Right atrium auricular region (tissue), 2 donors: ENCODE results near the gene HS3ST4. TPM values are rescaled to one million over a fixed set of nuclear protein-coding genes. Genes with fewer than 3 reads are reported as not detected.
A peak's percentile ranks its signal among the peaks of the same experiment; 100 is the strongest.

Experiments
- DNase-seq: peaks from one replicate; pipeline ENCODE4 v3.0.0-alpha.2; 2019; ENCODE audit warnings: low spot score
- H3K27ac ChIP-seq, 2 donors: fragments of 200-600 bp; sonication (generic); 1 replicate in 1 of 2; 2 replicates in 1 of 2; pipeline ENCODE4 v1.5.1; 2016 to 2019
- H3K27me3 ChIP-seq, 2 donors: fragments of 200-600 bp; sonication (generic); one replicate each; pipeline versions ENCODE4 v1.5.1 to v1.6.0; 2017 to 2019
- H3K36me3 ChIP-seq: fragments of 200-600 bp; sonication (generic); one replicate; pipeline ENCODE4 v1.5.1; 2016
- H3K4me1 ChIP-seq, 2 donors: fragments of 200-600 bp; sonication (generic); one replicate each; pipeline versions ENCODE4 v1.5.1 to v1.6.0; 2017 to 2019
- H3K4me3 ChIP-seq, 2 donors: fragments of 200-600 bp; sonication (generic); 1 replicate in 1 of 2; 2 replicates in 1 of 2; pipeline ENCODE4 v1.5.1; 2017 to 2019; ENCODE audit warnings: mild to moderate bottlenecking in 1 of 2, moderate library complexity in 1 of 2
- H3K9me3 ChIP-seq, 2 donors: fragments of 200-600 bp; sonication (generic); one replicate each; pipeline ENCODE4 v1.5.1; 2019
- CTCF ChIP-seq, 2 donors: fragments of 200-600 bp; sonication (generic); IDR thresholded peaks; one replicate each; pipeline ENCODE4 v1.5.1; 2019; ENCODE audit warnings: antibody characterized with exemption in 2 of 2
- total RNA-seq, 2 donors: library from RNA; depleted of rRNA; stranded (reverse); fragments of >200 nt; gene quantifications; one replicate each; pipeline ENCODE4 v1.1.0, GENCODE V29; 2016

The HS3ST4 gene
- total RNA-seq, 2 donors from 2014 or later, result not detected

- DNase-seq, result no peak
- no peaks in the 10 kb centered on the region for H3K36me3 ChIP-seq
- TF ChIP-seq CTCF (IDR thresholded peaks at IDR 0.05), result no peak
- H3K27me3 ChIP-seq, result peaks cover 10 to 11% of the 10 kb centered on the region in 2 donors
- H3K4me1 ChIP-seq, result peaks cover 0 to 18% of the 10 kb centered on the region in 2 donors
- no peak overlapping the region for H3K4me3 ChIP-seq
- no peaks in the 10 kb centered on the region for H3K9me3 ChIP-seq
- H3K27ac ChIP-seq, result no peak overlapping the region
Observed at GRCh38 chr16:25689137-25689836, 2.5 kb upstream of the HS3ST4 start.

- no peak for DNase-seq
- peaks cover 10 to 11% of the 10 kb centered on the region in 2 donors for H3K27me3 ChIP-seq
Observed at GRCh38 chr16:25690552-25691143, 1.1 kb upstream of the HS3ST4 start.

GRCh38 chr16:25692351-25692741 lies 587 bp downstream of the HS3ST4 start:
- Histone ChIP-seq H3K27ac (no peak overlapping the region), H3K36me3 (no peaks in the 10 kb centered on the region), H3K4me3 (peak overlapping the region in 1 of 2 donors; percentile 32), H3K9me3 (no peaks in the 10 kb centered on the region), H3K4me1 (peaks cover 0 to 18% of the 10 kb centered on the region in 2 donors), H3K27me3 (peaks cover 10 to 11% of the 10 kb centered on the region in 2 donors)
- no peak for DNase-seq
- no peak for TF ChIP-seq CTCF (IDR thresholded peaks at IDR 0.05)

More at GRCh38 chr16:25690552-25691143, 1.1 kb upstream of the HS3ST4 start:
- Histone ChIP-seq H3K36me3 (no peaks in the 10 kb centered on the region), H3K4me1 (peaks cover 0 to 18% of the 10 kb centered on the region in 2 donors), H3K4me3 (no peak overlapping the region), H3K9me3 (no peaks in the 10 kb centered on the region), H3K27ac (no peak overlapping the region)
- TF ChIP-seq CTCF (IDR thresholded peaks at IDR 0.05), result no peak

- Histone ChIP-seq H3K36me3 (no peaks in the 10 kb centered on the region), H3K4me1 (peaks cover 0 to 18% of the 10 kb centered on the region in 2 donors), H3K27ac (no peak overlapping the region), H3K4me3 (peak overlapping the region in 1 of 2 donors; percentile 32), H3K9me3 (no peaks in the 10 kb centered on the region), H3K27me3 (peaks cover 10 to 11% of the 10 kb centered on the region in 2 donors)
- no peak for DNase-seq
- no peak for TF ChIP-seq CTCF (IDR thresholded peaks at IDR 0.05)
Observed at GRCh38 chr16:25692742-25693508, 1.2 kb downstream of the HS3ST4 start.

- Histone ChIP-seq H3K4me3 (no peak overlapping the region), H3K4me1 (peaks cover 0 to 18% of the 10 kb centered on the region in 2 donors), H3K36me3 (no peaks in the 10 kb centered on the region), H3K27ac (no peak overlapping the region), H3K27me3 (peaks cover 10 to 11% of the 10 kb centered on the region in 2 donors), H3K9me3 (no peaks in the 10 kb centered on the region)
- TF ChIP-seq CTCF (IDR thresholded peaks at IDR 0.05), result no peak
- no peak for DNase-seq
Observed at GRCh38 chr16:25693631-25694030, 1.9 kb downstream of the HS3ST4 start.
